Upper lobe of left lung (tissue), 4 donors: ENCODE results near the gene TRAF3.

Source experiments
- CTCF ChIP-seq, 6 experiments: fragments of 450-650 bp in 4 of 6; fragments of 200-600 bp in 2 of 6; sonication (generic) in 2 of 6; IDR thresholded peaks; one replicate each; pipeline ENCODE4 v1.5.1; 2016 to 2019; ENCODE audit warnings: antibody characterized with exemption in 6 of 6
- EP300 ChIP-seq, 4 donors: sonication (generic); formaldehyde crosslinking; IDR thresholded peaks; one replicate each; pipeline ENCODE4 v1.5.1; 2017; ENCODE audit warnings: antibody characterized with exemption in 4 of 4, control low read depth in 2 of 4
- POLR2A ChIP-seq, 4 donors: fragments of 450-650 bp; IDR thresholded peaks; one replicate each; pipeline ENCODE4 v1.5.1; 2016 to 2017; ENCODE audit warnings: antibody characterized with exemption in 4 of 4, mild to moderate bottlenecking in 2 of 4
- POLR2AphosphoS5 ChIP-seq, 2 donors: sonication (generic); formaldehyde crosslinking; IDR thresholded peaks; one replicate each; pipeline ENCODE4 v1.5.1; 2017; ENCODE audit warnings: antibody characterized with exemption in 2 of 2

GRCh38 chr14:102853648-102854047 lies 76.4 kb downstream of the TRAF3 start:
- TF ChIP-seq POLR2A (IDR thresholded peaks at IDR 0.05) (no peak), CTCF (IDR thresholded peaks at IDR 0.05) (no peak), POLR2AphosphoS5 (IDR thresholded peaks at IDR 0.05) (no peak), EP300 (IDR thresholded peaks at IDR 0.05) (no peak)
